ENCODE results near the gene SETD7.

Gene SETD7

GRCh38 chr4:139584013-139584412 lies 28.0 kb upstream of the SETD7 start:
- Histone ChIP-seq H3K9me3 (ENCODE audit: control insufficient read depth, insufficient read depth, low read length) (no peaks in the 10 kb centered on the region), H3F3A (ENCODE audit: control insufficient read depth, insufficient read depth) (no peaks in the 10 kb centered on the region), H3K79me2 (ENCODE audit: control insufficient read depth, low read length) (no peaks in the 10 kb centered on the region), H3K4me2 (ENCODE audit: low read length) (no peak overlapping the region), H3K27me3 (ENCODE audit: control insufficient read depth, low read length) (peaks cover 9% of the 10 kb centered on the region), H4K20me1 (ENCODE audit: control insufficient read depth, insufficient read depth, low read depth, low read length) (no peaks in the 10 kb centered on the region), H3K4me3 (ENCODE audit: low read length) (no peak overlapping the region), H3K36me3 (ENCODE audit: control insufficient read depth, low read length) (no peaks in the 10 kb centered on the region), H3K27ac (ENCODE audit: low read depth, low read length) (no peak overlapping the region), H3K4me1 (ENCODE audit: control insufficient read depth, low read length) (0 out of 2 replicates have a peak, but pooled peaks cover 4% of the 10 kb centered on the region), H3K9me2 (replicated peaks; ENCODE audit: control insufficient read depth, low read length) (no peaks in the 10 kb centered on the region)
- TF ChIP-seq EZH2phosphoT487 (IDR thresholded peaks at IDR 0.05; ENCODE audit: borderline replicate concordance, low read length) = no peak

- Histone ChIP-seq H3K9me3 (ENCODE audit: control insufficient read depth, insufficient read depth, low read length) (no peaks in the 10 kb centered on the region), H4K20me1 (ENCODE audit: control insufficient read depth, insufficient read depth, low read depth, low read length) (no peaks in the 10 kb centered on the region), H3K9me2 (replicated peaks; ENCODE audit: control insufficient read depth, low read length) (no peaks in the 10 kb centered on the region), H3K4me3 (ENCODE audit: low read length) (no peak overlapping the region), H3K36me3 (ENCODE audit: control insufficient read depth, low read length) (no peaks in the 10 kb centered on the region), H3F3A (ENCODE audit: control insufficient read depth, insufficient read depth) (no peaks in the 10 kb centered on the region), H3K79me2 (ENCODE audit: control insufficient read depth, low read length) (no peaks in the 10 kb centered on the region), H3K4me1 (ENCODE audit: control insufficient read depth, low read length) (0 out of 2 replicates have a peak, but pooled peaks cover 4% of the 10 kb centered on the region), H3K4me2 (ENCODE audit: low read length) (no peak overlapping the region), H3K27ac (ENCODE audit: low read depth, low read length) (no peak overlapping the region), H3K27me3 (ENCODE audit: control insufficient read depth, low read length) (peaks cover 9% of the 10 kb centered on the region)
- TF ChIP-seq EZH2phosphoT487 (IDR thresholded peaks at IDR 0.05; ENCODE audit: borderline replicate concordance, low read length) (no peak), CTCF (IDR thresholded peaks at IDR 0.05; ENCODE audit: low read depth, low read length, poor library complexity, severe bottlenecking) (no peak)
Measured at GRCh38 chr4:139582044-139582443, 26.0 kb upstream of the SETD7 start.

GRCh38 chr4:139581096-139581495 lies 25.1 kb upstream of the SETD7 start:
- no peaks in the 10 kb centered on the region for H3K9me2 ChIP-seq (replicated peaks; ENCODE audit: control insufficient read depth, low read length)
- TF ChIP-seq CTCF (IDR thresholded peaks at IDR 0.05; ENCODE audit: low read depth, low read length, poor library complexity, severe bottlenecking) (no peak), EZH2phosphoT487 (IDR thresholded peaks at IDR 0.05; ENCODE audit: borderline replicate concordance, low read length) (no peak)
- H3F3A ChIP-seq (ENCODE audit: control insufficient read depth, insufficient read depth) = no peaks in the 10 kb centered on the region
- no peaks in the 10 kb centered on the region for H4K20me1 ChIP-seq (ENCODE audit: control insufficient read depth, insufficient read depth, low read depth, low read length)
- 0 out of 2 replicates have a peak, but pooled peaks cover 4% of the 10 kb centered on the region for H3K4me1 ChIP-seq (ENCODE audit: control insufficient read depth, low read length)
- H3K4me2 ChIP-seq (ENCODE audit: low read length) = no peak overlapping the region
- no peak overlapping the region for H3K4me3 ChIP-seq (ENCODE audit: low read length)
- no peaks in the 10 kb centered on the region for H3K9me3 ChIP-seq (ENCODE audit: control insufficient read depth, insufficient read depth, low read length)
- no peaks in the 10 kb centered on the region for H3K79me2 ChIP-seq (ENCODE audit: control insufficient read depth, low read length)
- no peaks in the 10 kb centered on the region for H3K36me3 ChIP-seq (ENCODE audit: control insufficient read depth, low read length)
- peaks cover 8% of the 10 kb centered on the region for H3K27me3 ChIP-seq (ENCODE audit: control insufficient read depth, low read length)
- no peak overlapping the region for H3K27ac ChIP-seq (ENCODE audit: low read depth, low read length)

GRCh38 chr4:139576219-139576618 lies 20.2 kb upstream of the SETD7 start:
- Histone ChIP-seq H3K27ac (ENCODE audit: low read depth, low read length) (no peak overlapping the region), H4K20me1 (ENCODE audit: control insufficient read depth, insufficient read depth, low read depth, low read length) (no peaks in the 10 kb centered on the region), H3K4me1 (ENCODE audit: control insufficient read depth, low read length) (0 out of 2 replicates have a peak, but pooled peaks cover 4% of the 10 kb centered on the region), H3K9me2 (replicated peaks; ENCODE audit: control insufficient read depth, low read length) (no peaks in the 10 kb centered on the region), H3K4me2 (ENCODE audit: low read length) (no peak overlapping the region), H3F3A (ENCODE audit: control insufficient read depth, insufficient read depth) (no peaks in the 10 kb centered on the region), H3K27me3 (ENCODE audit: control insufficient read depth, low read length) (no peaks in the 10 kb centered on the region), H3K9me3 (ENCODE audit: control insufficient read depth, insufficient read depth, low read length) (no peaks in the 10 kb centered on the region), H3K4me3 (ENCODE audit: low read length) (no peak overlapping the region), H3K79me2 (ENCODE audit: control insufficient read depth, low read length) (no peaks in the 10 kb centered on the region), H3K36me3 (ENCODE audit: control insufficient read depth, low read length) (no peaks in the 10 kb centered on the region)
- TF ChIP-seq CTCF (IDR thresholded peaks at IDR 0.05; ENCODE audit: low read depth, low read length, poor library complexity, severe bottlenecking) (no peak), EZH2phosphoT487 (IDR thresholded peaks at IDR 0.05; ENCODE audit: borderline replicate concordance, low read length) (no peak)
